Spinal cord (tissue), 10 donors: ENCODE data around the gene NUBPL. TPM values are rescaled to one million over a fixed set of nuclear protein-coding genes. Genes with fewer than 3 reads are reported as not detected.
"Not testable (repeated sequence)": the region's sequence is repeated elsewhere in the genome, so short reads cannot be mapped to it uniquely, and the experiment has no call there.

Experiments used
- DNase-seq, 6 donors: peaks; one replicate each; pipeline versions ENCODE4 v3.0.0 to v3.0.0-alpha.2; 2013 to 2015; ENCODE audit warnings: low spot score in 6 of 6, low read depth in 4 of 6
- H3K27ac ChIP-seq: one replicate; pipeline ENCODE4 v1.5.1; 2013; ENCODE audit warnings: low read depth, low read length, control low read depth
- H3K27me3 ChIP-seq: one replicate; pipeline ENCODE4 v1.6.1; 2013; ENCODE audit warnings: low read length; ENCODE audit not compliant: control insufficient read depth, insufficient read depth
- H3K36me3 ChIP-seq: one replicate; pipeline ENCODE4 v1.6.1; 2013; ENCODE audit warnings: low read length; ENCODE audit not compliant: control insufficient read depth, insufficient read depth
- H3K4me1 ChIP-seq: one replicate; pipeline ENCODE4 v1.6.1; 2013; ENCODE audit warnings: low read length; ENCODE audit not compliant: control insufficient read depth, insufficient read depth
- H3K4me3 ChIP-seq: one replicate; pipeline ENCODE4 v1.5.1; 2013; ENCODE audit warnings: low read depth, low read length, control low read depth
- H3K9me3 ChIP-seq: one replicate; pipeline ENCODE4 v1.6.1; 2013; ENCODE audit warnings: low read length; ENCODE audit not compliant: control insufficient read depth, insufficient read depth
- WGBS: methylation state at CpG from one replicate; pipeline ENCODE4 v1.1.5; 2013; ENCODE audit warnings: missing lambda C conversion rate; ENCODE audit not compliant: insufficient coverage; 5-methylcytosine and 5-hydroxymethylcytosine counted together
- polyA plus RNA-seq, 2 donors: library from polyadenylated mRNA; unstranded; fragments of 120-200 nt; gene quantifications; one replicate each; pipeline ENCODE4 v1.2.1, GENCODE V29; 2013; ENCODE audit not compliant: insufficient read length in 2 of 2
- total RNA-seq, 2 donors: library from RNA; depleted of rRNA in 1 of 2; stranded (reverse); fragments of 120-200 nt in 1 of 2; fragments of >200 nt in 1 of 2; gene quantifications; one replicate each; pipeline versions ENCODE4 v1.2.3 to v1.2.4, GENCODE V29; 2013 to 2014
- donor health status: healthy.

NUBPL gene
- total and polyA plus RNA-seq, 4 donors = 11.2 to 17.9 (median 11.5) TPM

- Histone ChIP-seq H3K36me3 (no peaks in the 10 kb centered on the region), H3K4me3 (no peak overlapping the region), H3K9me3 (no peaks in the 10 kb centered on the region), H3K27me3 (no peaks in the 10 kb centered on the region), H3K4me1 (peaks cover under 1% of the 10 kb centered on the region), H3K27ac (no peak overlapping the region)
- WGBS = 96% methylated on average over 4 of the region's 4 CpGs
- no peak for DNase-seq
Measured at GRCh38 chr14:31887929-31888580, 326.9 kb downstream of the NUBPL start.

DNA sequence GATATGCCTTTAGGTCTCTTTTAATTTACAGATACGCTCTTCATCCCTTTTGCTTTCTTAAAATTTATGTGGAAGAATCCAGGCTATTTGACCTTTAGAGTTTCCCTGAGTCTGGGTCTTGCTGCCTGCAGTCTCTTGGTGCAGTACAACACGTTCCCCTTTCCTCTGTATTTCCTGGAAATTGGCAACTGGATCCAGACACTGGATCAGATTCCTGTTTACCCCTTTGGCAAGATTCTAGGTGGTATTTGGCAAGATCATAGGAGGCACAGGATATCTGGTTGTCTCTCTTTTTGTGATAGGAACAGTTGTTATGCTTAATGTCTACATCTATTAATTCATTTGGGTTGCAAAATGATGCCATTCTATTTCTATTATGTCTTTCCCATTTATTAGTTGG, 328.1 kb downstream of the NUBPL start:
- H3K9me3 ChIP-seq = no peaks in the 10 kb centered on the region
- no peaks in the 10 kb centered on the region for H3K36me3 ChIP-seq
- H3K27ac ChIP-seq = no peak overlapping the region
- no CpG with 5 or more reads among the region's 2 CpGs for WGBS
- no peaks in the 10 kb centered on the region for H3K27me3 ChIP-seq
- DNase-seq = no peak
- H3K4me1 ChIP-seq = peaks cover 8% of the 10 kb centered on the region
- no peak overlapping the region for H3K4me3 ChIP-seq

DNA sequence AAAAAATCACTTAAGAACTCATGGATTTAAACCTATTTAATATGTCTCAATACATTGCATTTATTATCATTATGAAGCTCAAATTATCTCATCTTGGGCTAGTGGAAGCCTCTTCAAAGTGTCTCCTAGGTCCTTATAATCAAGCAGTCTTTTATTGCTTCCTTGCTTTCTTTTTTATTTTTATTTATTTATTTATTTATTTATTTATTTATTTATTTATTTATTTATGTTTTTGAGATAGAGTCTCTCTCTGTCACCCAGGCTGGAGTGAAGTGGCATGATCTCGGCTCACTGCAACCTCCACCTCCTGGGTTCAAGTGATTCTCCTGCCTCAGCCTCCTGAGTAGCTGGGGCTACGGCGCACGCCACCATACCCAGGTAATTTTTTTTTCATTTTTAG, 329.0 kb downstream of the NUBPL start:
- not testable (repeated sequence) for H3K4me3 ChIP-seq, DNase-seq, H3K36me3 ChIP-seq, H3K9me3 ChIP-seq, H3K27ac ChIP-seq, H3K27me3 ChIP-seq
- H3K4me1 ChIP-seq = peaks cover 13% of the 10 kb centered on the region
- WGBS = 94% methylated on average over 3 of the region's 4 CpGs

- H3K4me3 ChIP-seq = no peak overlapping the region
Measured at GRCh38 chr14:31893221-31893757, 332.1 kb downstream of the NUBPL start.

DNA sequence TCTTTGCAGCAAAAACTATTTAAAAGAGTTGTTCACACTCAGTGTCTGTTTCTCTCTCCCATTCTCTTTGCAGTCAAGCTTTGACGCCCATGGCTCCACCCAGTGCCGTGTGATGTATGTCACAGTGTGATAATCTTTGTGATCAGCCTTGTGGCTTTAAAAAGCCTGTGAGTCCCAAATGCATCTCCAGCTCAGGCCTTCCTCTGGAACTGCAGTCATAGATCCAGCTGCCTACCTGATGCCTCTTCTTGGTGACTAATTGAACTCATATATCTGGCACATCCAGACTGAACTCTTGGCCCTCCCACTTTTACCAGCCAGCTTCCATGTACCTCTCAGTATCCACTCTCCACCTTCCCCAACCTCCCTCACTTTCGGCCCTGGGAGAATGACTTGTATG, 333.1 kb downstream of the NUBPL start:
- Histone ChIP-seq H3K36me3 (no peaks in the 10 kb centered on the region), H3K4me1 (peaks cover 13% of the 10 kb centered on the region), H3K9me3 (no peaks in the 10 kb centered on the region), H3K27ac (no peak overlapping the region), H3K4me3 (no peak overlapping the region), H3K27me3 (no peaks in the 10 kb centered on the region)
- no peak for DNase-seq
- WGBS = 75% methylated on average over 2 of the region's 3 CpGs

More at GRCh38 chr14:31893221-31893757, 332.1 kb downstream of the NUBPL start:
- Histone ChIP-seq H3K36me3 (no peaks in the 10 kb centered on the region), H3K9me3 (no peaks in the 10 kb centered on the region), H3K4me1 (peaks cover 13% of the 10 kb centered on the region), H3K27me3 (no peaks in the 10 kb centered on the region), H3K27ac (peak overlapping the region; percentile 2)
- peak in 3 of 6 donors; percentile 25 to 80 (median 70) for DNase-seq
- WGBS = 48% methylated on average over 3 of the region's 5 CpGs

GRCh38 chr14:31895206-31895605, 334.0 kb downstream of the NUBPL start:
- Histone ChIP-seq H3K27ac (no peak overlapping the region), H3K4me3 (no peak overlapping the region), H3K36me3 (no peaks in the 10 kb centered on the region), H3K9me3 (no peaks in the 10 kb centered on the region), H3K27me3 (no peaks in the 10 kb centered on the region), H3K4me1 (peaks cover 13% of the 10 kb centered on the region)
- WGBS = no CpG with 5 or more reads among the region's 2 CpGs
- peak in 2 of 6 donors; percentile 37 to 50 for DNase-seq

DNA sequence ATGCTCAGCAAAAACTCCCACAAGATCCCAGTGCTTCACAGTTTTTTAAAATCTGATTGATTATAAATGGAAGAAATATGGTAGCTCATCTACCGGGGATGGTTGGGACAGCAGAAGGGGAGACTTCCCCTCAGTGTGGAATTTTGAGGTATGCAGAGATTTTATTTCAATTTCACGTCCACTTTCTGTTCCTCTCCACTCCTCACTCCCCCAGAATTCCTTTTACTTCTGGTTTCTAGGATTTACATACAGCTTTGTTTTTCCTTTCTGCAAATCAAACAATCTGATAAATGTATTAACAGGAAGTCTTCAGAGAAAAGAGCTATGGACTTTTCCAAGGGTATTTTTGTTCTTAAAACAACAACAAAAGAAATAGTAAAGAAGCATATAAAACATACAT, 334.4 kb downstream of the NUBPL start:
- WGBS = no CpG with 5 or more reads among the region's 2 CpGs
- no peaks in the 10 kb centered on the region for H3K27me3 ChIP-seq
- no peak overlapping the region for H3K4me3 ChIP-seq
- no peak for DNase-seq
- H3K27ac ChIP-seq = no peak overlapping the region
- H3K9me3 ChIP-seq = no peaks in the 10 kb centered on the region
- peaks cover 13% of the 10 kb centered on the region for H3K4me1 ChIP-seq
- no peaks in the 10 kb centered on the region for H3K36me3 ChIP-seq

GRCh38 chr14:31897581-31898186, 336.5 kb downstream of the NUBPL start:
- no peak overlapping the region for H3K27ac ChIP-seq
- no peaks in the 10 kb centered on the region for H3K36me3 ChIP-seq
- peaks cover 13% of the 10 kb centered on the region for H3K4me1 ChIP-seq
- WGBS = 33% methylated on average over 1 of the region's 4 CpGs
- no peak overlapping the region for H3K4me3 ChIP-seq
- H3K27me3 ChIP-seq = no peaks in the 10 kb centered on the region
- H3K9me3 ChIP-seq = no peaks in the 10 kb centered on the region
- DNase-seq = peak in 1 of 6 donors; percentile 13

DNA sequence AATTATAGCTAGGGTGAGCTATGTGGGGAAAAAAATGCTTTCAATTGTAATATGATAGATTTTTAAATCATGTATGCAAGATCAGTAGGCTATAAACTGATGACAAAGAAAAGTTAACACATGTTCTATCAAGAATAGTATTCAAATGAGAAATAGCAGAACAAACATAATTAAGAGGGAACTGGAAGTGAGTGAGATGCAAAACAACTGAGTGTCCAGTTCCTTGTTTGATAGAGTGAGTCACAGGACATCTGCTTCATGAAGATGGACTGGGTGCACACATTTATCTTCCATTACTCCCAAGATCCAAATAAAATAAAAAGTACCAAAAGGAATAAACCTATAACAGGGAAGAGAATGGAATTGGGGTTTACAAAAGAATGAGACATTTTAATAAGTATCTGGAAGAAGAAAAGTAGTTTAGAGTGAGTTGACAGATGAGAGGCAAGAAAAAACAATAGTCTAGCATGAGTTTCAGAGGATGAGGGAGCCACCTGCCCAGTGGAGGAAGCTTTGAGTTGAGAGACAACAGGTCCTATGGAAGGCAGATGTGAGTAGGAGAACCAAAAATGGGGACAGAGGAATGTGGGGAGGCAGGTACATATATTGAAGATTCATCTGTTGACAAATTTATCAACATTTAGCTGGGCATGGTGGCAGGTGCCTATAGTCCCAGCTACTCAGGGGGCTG, 337.8 kb downstream of the NUBPL start:
- H3K36me3 ChIP-seq = no peaks in the 10 kb centered on the region
- H3K27me3 ChIP-seq = no peaks in the 10 kb centered on the region
- no peak overlapping the region for H3K4me3 ChIP-seq
- peaks cover 6% of the 10 kb centered on the region for H3K4me1 ChIP-seq
- H3K9me3 ChIP-seq = no peaks in the 10 kb centered on the region
- DNase-seq = no peak
- H3K27ac ChIP-seq = no peak overlapping the region
